Measurements from ENCODE around the gene MLPH.

The MLPH gene

DNA sequence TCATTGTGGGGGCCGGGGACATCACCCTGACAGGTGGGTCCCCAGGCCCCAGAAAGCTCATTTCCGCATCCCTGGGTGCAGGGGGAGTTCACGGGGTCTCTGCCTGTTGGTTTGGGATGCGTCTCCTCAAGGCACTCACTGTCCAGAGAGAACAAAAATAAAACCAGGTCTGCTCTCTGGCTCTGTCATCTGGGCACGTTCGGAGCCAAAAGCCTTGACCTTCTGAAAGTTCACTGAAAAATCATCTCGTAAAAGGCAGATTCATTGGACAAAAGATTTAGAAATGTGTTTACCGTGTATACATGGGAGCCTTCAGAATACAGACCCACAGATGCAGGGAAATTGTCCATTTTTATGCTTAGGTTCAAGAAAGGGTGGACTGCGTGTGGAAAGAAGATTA, 26.6 kb downstream of the MLPH start:
- Histone ChIP-seq H4K20me1 (ENCODE audit: control insufficient read depth, insufficient read depth, low read depth, low read length) (no peaks in the 10 kb centered on the region), H3K36me3 (ENCODE audit: control insufficient read depth, low read length) (no peaks in the 10 kb centered on the region), H3K4me2 (ENCODE audit: low read length) (no peak overlapping the region), H3K27me3 (ENCODE audit: control insufficient read depth, low read length) (no peaks in the 10 kb centered on the region), H3K79me2 (ENCODE audit: control insufficient read depth, low read length) (no peaks in the 10 kb centered on the region), H3K9me2 (replicated peaks; ENCODE audit: control insufficient read depth, low read length) (no peaks in the 10 kb centered on the region), H3K9me3 (ENCODE audit: control insufficient read depth, insufficient read depth, low read length) (no peaks in the 10 kb centered on the region), H3K4me1 (ENCODE audit: control insufficient read depth, low read length) (peaks cover 16% of the 10 kb centered on the region), H3K27ac (ENCODE audit: low read depth, low read length) (no peak overlapping the region), H3F3A (ENCODE audit: control insufficient read depth, insufficient read depth) (no peaks in the 10 kb centered on the region), H3K4me3 (ENCODE audit: low read length) (no peak overlapping the region)
- TF ChIP-seq, protein P1, sequence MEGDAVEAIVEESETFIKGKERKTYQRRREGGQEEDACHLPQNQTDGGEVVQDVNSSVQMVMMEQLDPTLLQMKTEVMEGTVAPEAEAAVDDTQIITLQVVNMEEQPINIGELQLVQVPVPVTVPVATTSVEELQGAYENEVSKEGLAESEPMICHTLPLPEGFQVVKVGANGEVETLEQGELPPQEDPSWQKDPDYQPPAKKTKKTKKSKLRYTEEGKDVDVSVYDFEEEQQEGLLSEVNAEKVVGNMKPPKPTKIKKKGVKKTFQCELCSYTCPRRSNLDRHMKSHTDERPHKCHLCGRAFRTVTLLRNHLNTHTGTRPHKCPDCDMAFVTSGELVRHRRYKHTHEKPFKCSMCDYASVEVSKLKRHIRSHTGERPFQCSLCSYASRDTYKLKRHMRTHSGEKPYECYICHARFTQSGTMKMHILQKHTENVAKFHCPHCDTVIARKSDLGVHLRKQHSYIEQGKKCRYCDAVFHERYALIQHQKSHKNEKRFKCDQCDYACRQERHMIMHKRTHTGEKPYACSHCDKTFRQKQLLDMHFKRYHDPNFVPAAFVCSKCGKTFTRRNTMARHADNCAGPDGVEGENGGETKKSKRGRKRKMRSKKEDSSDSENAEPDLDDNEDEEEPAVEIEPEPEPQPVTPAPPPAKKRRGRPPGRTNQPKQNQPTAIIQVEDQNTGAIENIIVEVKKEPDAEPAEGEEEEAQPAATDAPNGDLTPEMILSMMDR (IDR thresholded peaks at IDR 0.05; ENCODE audit: low read depth, low read length, poor library complexity, severe bottlenecking), result no peak
- TF ChIP-seq EZH2phosphoT487 (IDR thresholded peaks at IDR 0.05; ENCODE audit: borderline replicate concordance, low read length), result no peak

DNA sequence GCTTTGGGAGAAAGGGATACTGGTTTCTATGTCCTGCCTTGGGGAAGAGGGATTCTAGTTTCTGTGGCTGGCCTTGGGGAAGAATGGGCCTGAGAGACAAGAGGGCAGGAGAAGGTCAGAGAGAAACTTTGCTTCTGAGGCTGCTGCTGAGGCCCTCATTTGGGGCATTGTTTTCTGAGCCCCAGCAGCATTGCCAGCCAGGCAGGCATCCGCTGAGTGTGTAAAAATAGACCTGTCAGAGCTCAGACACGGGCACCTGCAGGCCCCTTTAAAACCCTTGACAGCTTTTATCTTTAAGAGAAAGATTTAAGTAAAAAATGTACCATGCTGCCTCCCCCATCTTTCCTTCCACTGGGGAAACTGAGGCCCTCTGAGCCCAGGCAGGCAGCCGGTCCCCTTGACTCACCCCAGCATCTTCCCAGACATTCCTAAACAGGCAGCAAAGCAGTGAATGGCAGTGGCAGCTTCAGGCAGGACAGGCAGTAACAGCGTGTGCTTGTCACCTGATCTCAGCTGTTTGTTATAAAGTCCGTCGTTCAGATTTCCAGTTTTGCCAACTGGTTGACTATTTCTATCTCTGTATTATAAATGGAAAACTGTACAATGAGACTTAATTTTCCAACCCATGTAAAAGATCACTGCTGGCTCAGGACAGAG, 27.6 kb downstream of the MLPH start:
- Histone ChIP-seq H3K9me2 (replicated peaks; ENCODE audit: control insufficient read depth, low read length) (no peaks in the 10 kb centered on the region), H3F3A (ENCODE audit: control insufficient read depth, insufficient read depth) (no peaks in the 10 kb centered on the region), H3K27me3 (ENCODE audit: control insufficient read depth, low read length) (no peaks in the 10 kb centered on the region), H3K79me2 (ENCODE audit: control insufficient read depth, low read length) (no peaks in the 10 kb centered on the region), H3K27ac (ENCODE audit: low read depth, low read length) (no peak overlapping the region), H3K4me2 (ENCODE audit: low read length) (no peak overlapping the region), H3K36me3 (ENCODE audit: control insufficient read depth, low read length) (no peaks in the 10 kb centered on the region), H3K4me1 (ENCODE audit: control insufficient read depth, low read length) (peaks cover 16% of the 10 kb centered on the region), H3K9me3 (ENCODE audit: control insufficient read depth, insufficient read depth, low read length) (no peaks in the 10 kb centered on the region), H4K20me1 (ENCODE audit: control insufficient read depth, insufficient read depth, low read depth, low read length) (no peaks in the 10 kb centered on the region), H3K4me3 (ENCODE audit: low read length) (no peak overlapping the region)
- TF ChIP-seq EZH2phosphoT487 (IDR thresholded peaks at IDR 0.05; ENCODE audit: borderline replicate concordance, low read length), result no peak
- TF ChIP-seq, protein P1 (IDR thresholded peaks at IDR 0.05; ENCODE audit: low read depth, low read length, poor library complexity, severe bottlenecking), result no peak

DNA sequence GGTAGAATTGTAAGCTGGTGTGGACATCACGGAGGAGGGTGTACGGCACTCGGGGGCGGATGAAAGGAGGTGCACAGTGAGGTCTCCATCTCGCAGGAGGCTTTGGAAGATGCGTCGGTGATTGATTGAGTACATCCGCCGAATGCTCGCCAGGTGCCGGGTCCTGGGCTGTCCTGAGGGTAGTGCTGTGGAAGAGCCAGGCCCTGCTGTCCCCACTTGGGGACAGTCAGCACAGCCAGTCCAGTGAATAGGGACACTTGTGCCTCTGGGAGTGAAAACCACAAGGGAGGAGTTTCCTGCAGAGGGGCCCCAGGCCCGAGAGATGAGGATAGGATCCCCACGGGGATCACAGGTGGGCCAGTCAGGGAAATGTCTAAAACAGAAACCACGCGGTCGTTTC, 28.1 kb downstream of the MLPH start:
- Histone ChIP-seq H4K20me1 (ENCODE audit: control insufficient read depth, insufficient read depth, low read depth, low read length) (no peaks in the 10 kb centered on the region), H3F3A (ENCODE audit: control insufficient read depth, insufficient read depth) (no peaks in the 10 kb centered on the region), H3K4me2 (ENCODE audit: low read length) (no peak overlapping the region), H3K27ac (ENCODE audit: low read depth, low read length) (no peak overlapping the region), H3K4me1 (ENCODE audit: control insufficient read depth, low read length) (peaks cover 16% of the 10 kb centered on the region), H3K9me3 (ENCODE audit: control insufficient read depth, insufficient read depth, low read length) (no peaks in the 10 kb centered on the region), H3K4me3 (ENCODE audit: low read length) (no peak overlapping the region), H3K27me3 (ENCODE audit: control insufficient read depth, low read length) (no peaks in the 10 kb centered on the region), H3K79me2 (ENCODE audit: control insufficient read depth, low read length) (no peaks in the 10 kb centered on the region), H3K36me3 (ENCODE audit: control insufficient read depth, low read length) (no peaks in the 10 kb centered on the region), H3K9me2 (replicated peaks; ENCODE audit: control insufficient read depth, low read length) (no peaks in the 10 kb centered on the region)
- TF ChIP-seq EZH2phosphoT487 (IDR thresholded peaks at IDR 0.05; ENCODE audit: borderline replicate concordance, low read length), result no peak
- TF ChIP-seq, protein P1 (IDR thresholded peaks at IDR 0.05; ENCODE audit: low read depth, low read length, poor library complexity, severe bottlenecking), result no peak
